Activated naive CD4-positive, alpha-beta T cell treated with anti-CD3 and anti-CD28 coated beads, Interleukin-2, amount 50 U/mL, for 16 hours (primary cell): Measurements from ENCODE around the gene UBB.
"Not testable (repeated sequence)": the region's sequence is repeated elsewhere in the genome, so short reads cannot be mapped to it uniquely, and the experiment has no call there.

Source experiments
- DNase-seq: peaks from one replicate; pipeline ENCODE4 v3.0.0-alpha.2; 2020

UBB gene

GRCh38 chr17:16378636-16379282 is 2.1 kb upstream of the UBB start:
- no peak for DNase-seq

DNA sequence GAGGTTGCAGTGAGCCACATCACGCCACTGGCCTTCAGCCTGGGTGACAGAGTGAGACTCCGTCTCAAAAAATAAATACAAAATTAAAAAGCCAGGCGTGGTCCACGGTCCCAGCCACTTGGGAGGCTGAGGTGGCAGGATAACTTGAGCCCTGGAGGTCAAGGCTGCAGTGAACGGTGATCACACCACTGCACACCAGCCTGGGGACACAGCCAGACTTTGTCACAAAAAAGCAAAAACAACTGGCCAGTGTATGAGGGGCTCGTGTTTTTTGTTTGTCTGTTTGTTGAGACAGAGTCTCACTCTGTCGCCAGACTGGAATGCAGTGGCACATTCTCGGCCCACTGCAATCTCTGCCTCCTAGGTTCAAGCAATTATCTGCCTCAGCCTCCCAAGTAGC is 1.2 kb upstream of the UBB start:
- no peak for DNase-seq

DNA sequence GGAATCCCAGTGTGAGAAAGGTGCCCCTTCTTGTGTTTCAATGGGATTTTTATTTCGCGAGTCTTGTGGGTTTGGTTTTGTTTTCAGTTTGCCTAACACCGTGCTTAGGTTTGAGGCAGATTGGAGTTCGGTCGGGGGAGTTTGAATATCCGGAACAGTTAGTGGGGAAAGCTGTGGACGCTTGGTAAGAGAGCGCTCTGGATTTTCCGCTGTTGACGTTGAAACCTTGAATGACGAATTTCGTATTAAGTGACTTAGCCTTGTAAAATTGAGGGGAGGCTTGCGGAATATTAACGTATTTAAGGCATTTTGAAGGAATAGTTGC is 567 bp downstream of the UBB start:
- DNase-seq: no peak

GRCh38 chr17:16383216-16383615 is 2.3 kb downstream of the UBB start:
- no peak for DNase-seq

DNA sequence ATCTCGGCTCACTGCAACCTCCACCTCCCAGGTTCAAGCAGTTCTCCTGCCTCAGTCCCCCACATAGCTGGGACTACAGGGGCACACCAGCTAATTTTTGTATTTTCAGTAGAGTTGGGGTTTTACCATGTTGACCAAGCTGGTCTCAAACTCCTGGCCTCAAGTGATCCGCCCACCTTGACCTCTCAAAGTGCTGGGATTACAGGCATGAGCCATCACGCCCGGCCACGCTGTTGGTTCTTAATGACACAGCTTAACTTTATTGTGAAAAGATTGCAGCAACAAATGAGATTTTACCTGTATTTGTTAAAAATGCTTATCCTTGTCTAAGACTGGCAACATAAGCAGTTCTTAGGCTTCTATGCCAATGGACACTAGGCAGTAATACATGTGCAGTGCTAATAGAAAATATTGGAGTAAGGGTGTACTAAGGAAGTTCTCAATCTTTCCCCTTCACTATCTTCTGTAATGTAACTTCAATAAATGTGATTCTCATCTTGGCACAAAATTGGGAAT is 2.9 kb downstream of the UBB start:
- no peak for DNase-seq

DNA sequence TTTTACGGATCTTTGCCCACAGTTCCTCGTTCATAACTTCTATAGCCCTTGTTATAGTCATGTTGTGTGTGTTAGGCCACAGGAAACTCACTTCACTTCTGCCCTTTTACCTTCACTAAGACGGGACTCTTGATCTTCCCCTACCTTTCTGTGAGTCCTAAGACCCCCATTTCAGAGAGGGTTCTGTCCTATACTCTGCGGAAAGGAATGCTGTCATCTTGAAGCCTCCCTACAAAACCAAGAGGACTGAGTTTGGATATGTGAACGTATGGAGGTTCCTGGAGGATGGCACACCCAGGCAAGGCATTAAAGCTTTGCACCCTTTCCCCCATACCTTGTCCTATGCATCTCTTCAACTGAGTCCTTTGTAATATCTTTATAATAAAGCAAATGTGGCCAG is 3.7 kb downstream of the UBB start:
- DNase-seq: no peak

DNA sequence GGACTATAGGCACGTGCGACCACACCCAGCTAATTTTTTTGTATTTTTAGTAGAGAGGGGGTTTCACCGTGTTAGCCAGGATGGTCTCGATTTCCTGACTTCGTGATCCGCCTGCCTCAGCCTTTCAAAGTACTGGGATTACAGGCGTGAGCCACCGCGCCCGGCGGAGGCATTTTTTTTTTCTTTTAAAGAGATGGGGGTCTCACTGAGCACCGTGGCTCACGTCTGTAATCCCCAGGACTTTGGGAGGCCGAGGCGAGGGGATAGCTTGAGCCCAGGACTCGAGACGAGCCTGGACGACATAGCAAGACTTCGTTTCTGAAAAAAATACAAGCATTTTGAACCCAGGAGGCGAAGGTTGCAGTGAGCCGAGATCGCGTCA is 5.2 kb downstream of the UBB start:
- not testable (repeated sequence) for DNase-seq

DNA sequence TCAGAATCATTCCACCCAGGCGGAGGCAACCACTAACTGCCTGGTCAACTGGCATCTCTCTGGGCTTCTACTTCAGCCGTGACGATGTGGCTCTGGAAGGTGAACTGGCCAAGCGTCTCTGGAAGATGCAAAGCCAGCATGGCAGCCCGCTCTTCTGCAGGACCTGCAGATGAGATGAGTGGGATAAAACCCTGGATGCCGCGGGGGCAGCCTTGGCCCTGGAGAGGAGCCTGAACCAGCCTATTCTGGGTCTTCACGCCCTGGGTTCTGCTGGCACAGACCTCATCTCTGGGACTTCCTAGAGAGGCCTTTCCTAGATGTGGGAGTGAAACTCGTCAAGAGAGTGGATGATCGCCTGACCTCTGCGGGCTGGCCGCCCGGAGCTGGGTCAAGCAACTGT is 10.6 kb downstream of the UBB start:
- DNase-seq: no peak

- DNase-seq: not testable (repeated sequence)
Observed at GRCh38 chr17:16392491-16392890, 11.6 kb downstream of the UBB start.

- not testable (repeated sequence) for DNase-seq
Observed at GRCh38 chr17:16395887-16396286, 15.0 kb downstream of the UBB start.

DNA sequence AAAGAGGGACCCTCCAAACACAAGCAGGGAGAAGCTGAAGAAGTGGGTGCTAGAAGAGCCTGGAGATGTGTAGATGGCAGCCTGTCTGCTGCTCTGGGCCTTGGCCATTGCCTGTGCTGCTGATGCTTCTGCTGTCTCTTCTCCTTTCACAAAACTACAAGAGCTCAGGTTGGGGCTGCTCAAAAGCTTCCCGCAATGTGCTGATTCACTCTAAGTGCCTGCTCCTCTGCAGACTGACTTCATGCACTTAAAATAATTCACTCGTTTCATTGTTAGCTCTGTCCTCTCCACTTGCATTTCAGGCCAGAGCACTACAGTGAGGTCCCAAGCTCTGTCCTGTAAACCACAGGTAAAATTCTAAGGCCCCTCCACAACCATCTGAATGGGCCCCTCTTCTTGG is 15.8 kb downstream of the UBB start:
- not testable (repeated sequence) for DNase-seq

GRCh38 chr17:16398270-16399267 is 17.7 kb downstream of the UBB start:
- no peak for DNase-seq

DNA sequence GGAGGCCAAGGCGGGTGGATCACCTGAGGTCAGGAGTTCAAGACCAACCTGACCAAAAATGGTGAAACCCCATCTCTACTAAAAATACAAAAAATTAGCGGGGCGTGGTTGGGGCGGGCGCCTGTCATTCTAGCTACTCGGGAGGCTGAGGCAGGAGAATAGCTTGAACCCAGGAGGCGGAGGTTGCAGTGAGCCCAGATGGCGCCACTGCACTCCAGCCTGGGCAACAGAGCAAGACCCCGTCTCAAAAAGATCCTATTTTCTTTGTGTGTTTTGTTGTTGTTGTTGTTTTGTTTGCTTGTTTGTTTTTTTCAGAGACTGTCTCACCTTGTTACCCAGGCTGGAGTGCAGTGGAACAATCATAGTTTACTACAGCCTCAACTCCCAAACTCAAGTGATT is 23.0 kb downstream of the UBB start:
- DNase-seq: not testable (repeated sequence)

DNA sequence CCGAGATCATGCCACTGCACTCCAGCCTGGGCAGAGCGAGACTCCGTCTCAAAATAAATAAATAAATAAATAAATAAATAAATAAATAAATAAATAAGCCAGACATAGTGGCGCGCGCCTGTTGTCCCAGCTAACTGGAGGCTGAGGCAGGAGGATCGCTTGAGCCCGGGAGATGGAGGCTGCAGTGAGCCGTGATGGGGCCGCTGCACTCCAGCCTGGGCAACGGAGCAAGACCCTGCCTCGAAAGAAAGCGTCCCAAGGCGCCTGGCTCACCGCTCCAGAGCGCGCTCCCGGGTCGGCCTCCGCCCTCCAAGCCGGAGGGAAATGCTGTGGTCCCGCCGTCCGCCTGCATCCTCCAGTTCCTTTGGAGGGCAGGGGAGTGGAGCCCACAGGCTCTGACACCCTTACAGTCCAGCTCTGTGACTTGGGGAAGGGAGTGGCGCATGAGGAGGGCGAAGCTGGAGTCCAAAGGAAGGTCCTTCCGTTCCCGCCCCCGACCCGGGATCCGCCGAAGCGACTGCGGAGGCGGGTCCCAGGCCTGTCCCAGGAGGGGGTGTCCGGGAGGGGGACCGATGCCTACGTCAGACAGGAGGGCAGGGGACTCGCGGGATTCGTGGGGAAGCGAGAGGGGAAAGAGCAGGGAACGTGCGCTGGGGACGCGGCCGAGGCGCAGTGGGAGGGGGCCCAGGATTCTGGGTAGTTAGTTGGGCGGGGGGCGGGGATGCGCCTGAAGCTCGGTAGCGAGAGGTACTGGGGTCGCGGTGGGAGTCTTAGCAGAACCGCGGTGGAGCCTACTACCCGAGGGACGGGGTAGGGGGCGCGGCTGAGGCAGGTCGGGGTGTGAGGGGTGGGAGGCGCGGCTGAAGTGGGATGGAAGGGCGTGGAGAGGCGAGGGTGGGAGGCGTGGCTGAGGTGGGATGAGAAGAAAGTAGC is 26.1 kb downstream of the UBB start:
- DNase-seq: peak; percentile 36

DNA sequence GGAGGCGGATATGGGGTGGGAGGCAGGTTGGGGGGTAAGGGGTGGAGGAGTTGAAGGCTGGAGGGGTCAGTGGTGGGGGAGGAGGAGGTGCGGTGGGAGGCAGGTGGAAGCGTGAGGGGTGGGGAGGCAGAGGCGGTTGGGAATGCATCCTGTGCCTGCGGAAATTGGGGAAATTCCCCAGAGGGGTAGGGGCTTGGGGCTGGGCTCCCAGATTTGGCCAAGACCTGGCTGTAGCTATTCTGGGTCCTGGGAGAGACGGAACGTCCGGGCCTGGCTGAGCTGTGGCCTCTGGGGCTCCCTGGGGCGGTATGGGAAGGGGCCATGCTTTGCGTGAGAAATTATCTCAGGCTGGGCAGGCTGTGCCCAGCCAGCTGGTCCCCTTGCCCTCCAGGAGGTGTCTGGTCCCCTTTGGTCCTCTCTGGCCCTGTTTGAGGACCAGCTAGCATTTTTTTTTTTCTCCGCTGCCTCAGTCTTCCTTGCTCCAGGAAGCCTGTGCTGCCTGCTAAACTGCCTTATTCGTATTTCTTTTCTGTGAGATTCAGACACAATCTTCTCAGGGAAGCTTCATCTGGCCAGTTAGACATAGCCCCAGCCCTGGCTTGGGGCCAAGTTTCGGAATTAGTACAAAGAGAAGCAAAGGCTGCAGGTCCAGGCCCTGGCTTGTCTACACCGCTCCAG is 27.2 kb downstream of the UBB start:
- DNase-seq: no peak

DNA sequence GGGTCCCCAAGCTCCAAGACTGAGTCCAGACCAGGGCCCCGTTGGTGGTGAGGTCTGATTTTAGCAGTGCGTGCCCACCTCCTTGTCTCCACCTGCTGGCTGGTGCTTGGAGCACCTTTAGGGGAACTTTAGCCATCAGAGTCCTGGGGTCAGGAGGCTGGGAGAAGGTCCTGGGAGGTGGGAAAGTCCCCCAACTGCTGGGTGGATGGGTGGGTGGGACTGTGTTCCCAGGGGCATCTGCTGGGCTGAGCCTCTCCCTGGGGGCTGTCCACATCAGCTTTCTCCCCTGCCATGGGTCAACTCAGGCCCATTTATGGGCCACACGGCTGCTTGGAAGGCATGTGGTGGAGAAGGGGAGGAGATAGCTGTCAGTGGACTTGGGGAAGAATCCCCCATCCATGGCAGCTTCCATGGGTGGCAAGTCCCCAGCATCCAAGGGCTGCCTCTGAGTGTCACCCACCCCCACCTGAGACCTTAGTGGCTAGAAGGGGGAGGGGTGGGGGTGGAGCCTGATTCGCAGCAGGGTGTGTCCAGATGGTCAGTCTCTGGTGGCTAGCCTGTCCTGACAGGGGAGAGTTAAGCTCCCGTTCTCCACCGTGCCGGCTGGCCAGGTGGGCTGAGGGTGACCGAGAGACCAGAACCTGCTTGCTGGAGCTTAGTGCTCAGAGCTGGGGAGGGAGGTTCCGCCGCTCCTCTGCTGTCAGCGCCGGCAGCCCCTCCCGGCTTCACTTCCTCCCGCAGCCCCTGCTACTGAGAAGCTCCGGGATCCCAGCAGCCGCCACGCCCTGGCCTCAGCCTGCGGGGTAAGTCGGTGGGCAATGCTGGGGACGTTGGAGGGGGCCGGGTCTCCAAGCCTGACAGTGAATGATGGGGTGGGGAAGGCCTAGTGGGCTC is 34.4 kb downstream of the UBB start, which contains the start of gene TRPV2:
Gene TRPV2, plus strand, starts transcription at position 541 of the 894 bp plus-strand sequence. CDS start 2,098 bp downstream, outside the sequence.
- DNase-seq: peak; percentile 44

GRCh38 chr17:16417399-16417798 is 36.5 kb downstream of the UBB start:
- DNase-seq: no peak

GRCh38 chr17:16417896-16418684 is 37.2 kb downstream of the UBB start:
- no peak for DNase-seq

GRCh38 chr17:16418685-16419068 is 37.8 kb downstream of the UBB start:
- no peak for DNase-seq
